HG02759 (cell line): Measurements from ENCODE around the gene NADK.
"Not testable (repeated sequence)": the region's sequence is repeated elsewhere in the genome, so short reads cannot be mapped to it uniquely, and the experiment has no call there.

Experiments
- ATAC-seq: cut with Tn5 transposase; IDR thresholded peaks from one replicate; pipeline ENCODE4 v1.9.1; 2021; ENCODE audit warnings: mild to moderate bottlenecking, moderate library complexity; ENCODE audit not compliant: unreplicated experiment

Gene NADK

DNA sequence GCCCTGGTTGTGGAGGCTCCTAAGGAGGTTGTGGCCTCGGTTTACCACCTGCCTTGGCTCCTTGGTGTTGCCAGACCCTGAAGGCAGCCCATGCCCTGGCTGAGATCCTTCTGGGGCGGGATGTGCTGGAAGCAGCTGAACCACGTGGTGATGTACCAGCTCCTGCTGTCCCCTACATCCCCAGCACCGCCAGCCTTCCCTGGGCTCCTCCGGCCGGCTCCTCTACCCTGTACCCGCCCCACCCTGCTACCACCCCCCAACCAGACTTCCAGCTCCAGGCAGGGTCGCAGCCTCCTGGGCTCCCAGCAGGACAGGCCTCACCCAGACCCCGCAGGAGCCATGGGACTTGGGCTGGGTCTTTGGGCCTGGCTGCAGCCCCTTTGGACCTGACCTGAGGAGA is 28.3 kb downstream of the NADK start:
- ATAC-seq, result not testable (repeated sequence)

DNA sequence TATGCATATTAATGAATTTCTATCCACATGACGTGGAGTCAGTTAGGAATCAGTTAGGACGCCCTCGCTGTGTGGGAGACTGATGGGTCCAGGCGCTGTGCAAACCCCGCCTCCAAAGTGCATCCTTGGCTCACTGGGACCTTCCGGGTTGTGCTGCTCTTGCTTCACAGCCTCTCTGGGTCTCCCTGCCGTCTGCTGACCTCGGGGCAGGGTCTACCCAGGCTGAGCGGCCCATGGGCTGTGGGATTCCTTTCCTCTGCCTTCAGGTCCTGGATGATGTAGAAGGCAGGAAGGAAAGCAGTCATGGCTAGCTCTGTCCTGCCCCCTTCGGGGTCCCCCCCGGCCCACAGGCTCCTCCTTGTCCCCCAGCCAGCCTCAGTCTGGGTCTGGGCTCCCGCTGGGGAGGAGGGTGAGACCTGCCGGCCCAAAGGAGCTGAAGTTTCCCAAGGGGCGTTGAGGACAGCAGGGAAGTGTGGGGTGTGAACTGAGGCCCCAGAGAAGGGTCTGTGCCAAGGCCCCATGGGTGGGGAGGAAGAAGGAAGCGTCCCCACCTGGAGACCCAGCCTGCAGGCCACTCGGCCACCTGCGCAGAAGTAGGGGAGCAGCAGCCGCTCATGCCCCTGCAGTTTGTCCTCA is 29.5 kb downstream of the NADK start:
- ATAC-seq, result no peak

DNA sequence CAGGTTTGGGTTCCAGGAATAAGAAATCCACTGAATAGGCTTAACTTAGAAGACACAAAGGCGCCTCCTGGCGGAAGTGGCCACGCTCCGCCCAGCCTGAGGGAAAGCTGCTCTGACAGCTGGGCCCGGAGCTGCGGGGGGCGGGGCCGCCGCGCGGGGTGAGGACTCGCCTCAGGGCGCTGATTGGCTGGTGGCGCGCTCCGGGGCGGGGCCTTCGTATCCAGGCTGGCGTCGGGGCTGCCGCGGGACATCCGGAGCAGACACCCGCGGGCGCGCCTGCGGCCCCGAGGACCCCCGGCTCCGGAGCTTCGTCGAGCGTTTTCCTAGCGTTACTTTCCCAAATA is 31.7 kb downstream of the NADK start:
- peak; percentile 87 for ATAC-seq

DNA sequence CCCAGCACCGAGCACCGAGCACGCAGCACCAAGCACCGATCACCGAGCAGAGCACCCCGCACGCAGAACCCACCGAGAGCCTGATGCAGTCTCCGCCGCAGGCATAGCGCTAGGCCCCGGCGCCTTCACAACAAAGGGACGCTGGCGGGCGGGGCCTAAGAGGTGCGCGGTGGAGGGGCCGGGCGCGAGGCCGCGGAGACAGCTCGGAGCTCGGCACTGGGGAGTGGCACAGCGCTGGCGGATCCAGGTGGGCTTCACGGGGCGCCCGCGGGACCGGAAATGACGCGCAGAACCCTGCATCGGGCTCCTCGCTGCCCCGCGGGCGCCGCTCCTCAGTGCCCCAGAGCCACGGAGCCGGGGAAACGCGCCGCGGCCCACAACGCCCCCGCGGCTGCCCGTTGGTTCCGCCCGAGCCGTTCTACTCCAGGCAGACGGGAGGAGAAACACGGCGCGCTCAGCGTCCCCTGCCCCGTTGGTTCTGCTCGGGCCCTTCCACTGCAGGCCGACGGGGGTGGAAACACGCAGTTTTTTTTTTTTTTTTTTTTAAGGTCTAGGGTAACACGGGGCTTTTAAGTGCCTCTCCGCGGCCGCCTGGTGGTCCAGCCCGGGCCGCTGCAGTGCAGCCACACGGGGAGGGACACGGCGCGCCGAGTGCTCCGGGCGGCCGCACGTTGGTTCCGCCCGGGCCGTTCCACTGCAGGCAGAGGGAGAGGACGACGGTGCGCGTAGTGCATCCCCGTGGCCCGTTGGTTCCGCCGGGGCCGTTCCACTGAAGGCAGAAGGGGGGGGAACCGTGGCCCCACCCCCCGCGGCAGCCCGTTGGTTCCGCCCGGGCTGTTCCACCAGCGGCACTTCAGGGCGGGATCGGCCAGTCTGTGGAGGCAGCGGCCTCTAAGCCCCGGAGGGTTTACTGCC is 32.4 kb downstream of the NADK start:
- peak; percentile 71 for ATAC-seq

DNA sequence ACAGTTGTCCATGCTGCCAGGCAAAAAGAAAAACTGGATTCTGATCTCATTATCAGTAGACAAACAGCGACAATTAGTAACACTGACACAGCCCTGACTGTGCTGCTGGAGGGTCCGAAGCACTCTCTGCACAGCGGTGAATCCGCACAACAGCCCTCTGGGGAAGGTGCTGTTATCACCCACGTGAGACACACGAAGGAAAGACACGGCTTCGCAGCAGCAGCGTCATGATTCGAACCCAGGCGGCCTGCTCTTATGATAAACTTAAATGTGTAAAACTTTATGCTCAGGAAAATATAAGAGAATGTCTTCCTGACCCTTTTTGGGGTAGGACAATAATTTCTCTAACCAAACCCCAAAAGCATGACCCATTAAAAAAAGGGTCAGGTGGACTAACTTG is 35.7 kb downstream of the NADK start:
- not testable (repeated sequence) for ATAC-seq

DNA sequence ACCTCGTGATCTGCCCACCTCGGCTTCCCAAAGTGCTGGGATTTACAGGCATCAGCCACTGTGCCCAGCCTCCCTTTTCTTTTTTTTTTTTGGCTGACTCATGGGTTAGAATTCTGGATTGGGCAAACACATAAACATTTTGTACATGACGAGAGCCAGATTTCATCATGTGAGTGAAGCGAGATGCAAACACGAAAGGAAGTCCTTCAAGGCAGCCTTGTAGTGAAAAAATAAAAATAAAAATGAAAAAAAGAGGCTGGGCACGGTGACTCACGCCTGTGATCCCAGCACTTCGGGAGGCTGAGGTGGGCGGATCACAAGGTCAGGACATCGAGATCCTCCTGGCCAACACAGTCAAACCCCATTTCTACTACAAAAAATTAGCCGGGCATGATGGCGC is 37.3 kb downstream of the NADK start:
- ATAC-seq, result not testable (repeated sequence)

DNA sequence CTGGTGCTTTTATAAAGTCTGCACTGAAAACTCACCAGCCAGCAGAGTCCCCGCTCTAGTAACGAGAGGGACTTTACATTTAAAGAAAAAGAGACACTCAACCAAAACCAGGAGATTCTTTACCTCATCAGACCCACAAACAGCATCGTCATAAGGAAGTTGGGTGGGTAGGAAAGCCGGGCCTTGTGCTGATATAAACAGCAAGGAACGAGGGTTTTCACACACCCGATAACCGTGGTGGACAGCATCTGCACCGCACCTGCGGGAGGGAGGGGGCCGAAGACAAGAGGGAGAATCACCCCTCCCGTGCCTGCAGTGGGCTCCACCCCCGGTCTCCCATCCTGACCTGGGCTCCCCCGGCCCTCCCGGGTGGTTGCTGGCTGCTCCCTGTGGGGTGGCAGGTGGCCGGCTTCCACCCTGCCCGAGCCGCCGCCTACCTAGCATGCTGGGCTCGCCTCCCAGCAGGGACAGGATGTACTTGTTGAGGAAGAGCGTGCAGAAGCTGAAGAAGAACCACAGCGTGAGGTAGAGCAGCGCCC is 39.4 kb downstream of the NADK start:
- not testable (repeated sequence) for ATAC-seq

DNA sequence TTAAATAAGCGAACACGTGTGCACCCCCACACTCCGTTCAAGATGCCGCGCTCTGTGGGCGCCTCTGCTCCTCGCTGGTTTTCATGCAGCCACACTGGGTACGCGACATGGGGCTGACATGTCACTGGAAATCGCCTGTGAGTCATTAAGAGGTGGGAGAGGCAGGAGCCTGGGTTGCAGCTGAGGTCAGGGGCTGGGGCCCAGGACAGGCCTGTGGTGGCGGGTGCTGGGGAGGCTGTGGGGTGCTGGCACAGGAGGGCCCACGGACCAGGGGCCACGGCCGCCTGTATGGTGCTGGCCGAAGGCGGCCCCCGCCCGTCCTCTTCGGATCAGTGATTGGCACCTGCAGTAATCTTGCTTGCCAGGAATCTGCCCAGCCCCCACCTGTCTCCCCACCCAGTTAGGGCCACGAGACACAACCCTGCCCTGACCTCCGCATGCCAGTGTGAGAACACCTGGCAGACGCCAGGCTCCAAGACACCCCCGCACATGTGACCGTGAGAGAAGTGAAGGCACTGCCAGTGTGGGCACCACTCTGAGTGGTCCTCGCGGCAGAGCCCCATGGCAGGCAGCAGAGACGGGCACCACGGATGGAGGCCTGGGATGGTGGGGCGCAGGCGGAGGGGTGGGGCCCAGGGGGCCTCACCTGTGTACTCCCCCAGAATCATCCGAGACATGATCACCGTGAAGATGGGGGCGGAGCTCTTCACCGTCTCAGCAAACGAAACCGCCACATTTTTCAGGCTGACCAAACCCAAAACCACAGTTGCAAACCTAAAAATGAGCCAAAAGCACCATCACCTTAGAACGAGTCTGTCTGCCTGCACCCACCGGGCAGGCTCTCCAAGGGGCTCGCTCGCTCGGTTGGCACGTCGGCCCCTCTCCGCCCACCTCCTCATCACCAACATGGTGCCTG is 40.3 kb downstream of the NADK start:
- not testable (repeated sequence) for ATAC-seq

DNA sequence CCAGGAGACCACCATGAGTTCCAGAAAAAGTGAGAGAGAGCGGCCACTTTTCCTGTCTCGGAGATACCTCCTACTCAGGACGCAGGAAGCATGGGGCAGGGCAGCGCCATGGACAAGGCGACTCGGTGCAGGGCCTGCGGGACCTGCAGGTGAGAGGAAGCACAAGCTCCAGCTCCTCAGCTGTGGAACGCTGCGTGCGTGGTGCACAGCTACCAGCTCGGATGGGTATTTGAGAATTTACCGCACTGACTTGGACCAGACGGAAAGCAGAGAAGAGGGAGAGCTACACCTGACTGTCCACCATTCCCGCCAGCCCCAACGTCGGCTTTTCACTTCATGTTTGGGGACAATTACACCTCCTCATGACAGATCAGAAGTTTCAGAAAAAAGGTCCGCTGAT is 45.9 kb downstream of the NADK start:
- no peak for ATAC-seq

DNA sequence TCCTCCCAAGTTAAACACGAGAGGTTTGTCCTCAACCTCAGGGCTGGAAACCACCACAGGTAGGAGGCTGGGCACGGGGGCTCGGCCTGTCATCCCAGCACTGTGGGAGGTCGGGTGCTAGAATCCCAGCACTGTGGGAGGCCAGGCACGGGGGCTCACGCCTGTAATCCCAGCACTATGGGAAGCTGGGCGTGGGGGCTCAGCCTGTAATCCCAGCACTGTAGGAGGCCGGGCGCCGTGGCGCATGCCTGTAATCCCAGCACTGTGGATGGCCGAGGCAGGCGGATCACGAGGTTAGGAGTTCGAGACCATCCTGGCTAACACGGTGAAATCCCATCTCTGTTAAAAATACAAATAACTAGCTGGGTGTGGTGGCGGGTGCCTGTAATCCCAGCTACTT is 47.4 kb downstream of the NADK start:
- ATAC-seq, result no peak

DNA sequence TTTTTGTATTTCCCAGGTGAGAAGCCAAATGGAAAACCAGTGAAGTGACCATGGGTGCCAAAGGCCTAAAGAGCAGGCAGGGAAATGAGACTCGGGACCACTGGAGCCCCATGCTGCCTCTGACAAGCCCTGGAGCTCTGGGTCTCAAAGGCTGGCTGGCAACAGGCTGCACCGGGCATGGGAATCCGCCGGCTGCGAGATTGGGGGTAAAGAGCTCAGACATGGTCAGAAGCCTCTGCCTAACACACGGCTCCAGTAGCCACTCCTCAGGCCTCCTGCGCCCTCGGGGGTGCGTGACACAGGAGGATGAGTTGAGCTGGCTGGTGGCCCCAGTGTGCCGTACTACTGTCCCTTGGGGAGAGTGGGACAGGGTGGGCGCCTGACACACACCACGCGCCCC is 48.0 kb downstream of the NADK start:
- ATAC-seq, result not testable (repeated sequence)

DNA sequence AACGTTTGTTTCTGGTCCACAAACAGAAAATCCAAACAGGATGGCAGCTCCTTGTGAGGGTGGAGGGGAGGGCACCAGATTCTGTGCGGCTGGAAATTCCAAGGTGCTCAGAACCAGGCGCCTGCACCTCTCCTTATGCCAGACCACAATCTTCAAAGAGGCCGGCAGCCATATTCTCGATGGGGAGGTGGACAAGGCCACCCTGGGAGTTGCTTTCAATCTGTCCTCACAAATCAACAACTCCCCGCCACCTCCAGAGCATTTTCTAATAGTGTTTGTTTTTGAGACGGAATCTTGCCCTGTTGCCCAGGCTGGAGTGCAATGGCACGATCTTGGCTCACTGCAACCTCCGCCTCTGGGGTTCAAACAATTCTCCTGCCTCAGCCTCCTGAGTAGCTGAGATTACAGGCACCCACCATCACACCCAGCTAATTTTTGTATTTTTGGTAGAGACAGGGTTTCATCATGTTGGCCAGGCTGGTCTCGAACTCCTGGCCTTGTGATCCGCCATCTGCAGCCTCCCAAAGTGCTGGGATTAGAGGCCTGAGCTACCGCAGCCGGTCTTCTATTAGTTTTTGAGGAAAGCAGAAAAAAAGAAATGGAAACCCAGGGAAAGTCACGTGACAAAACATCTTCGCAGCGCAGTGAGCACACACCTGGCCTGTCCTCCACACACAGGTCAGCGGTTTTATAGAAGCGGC is 49.0 kb downstream of the NADK start:
- ATAC-seq, result not testable (repeated sequence)

DNA sequence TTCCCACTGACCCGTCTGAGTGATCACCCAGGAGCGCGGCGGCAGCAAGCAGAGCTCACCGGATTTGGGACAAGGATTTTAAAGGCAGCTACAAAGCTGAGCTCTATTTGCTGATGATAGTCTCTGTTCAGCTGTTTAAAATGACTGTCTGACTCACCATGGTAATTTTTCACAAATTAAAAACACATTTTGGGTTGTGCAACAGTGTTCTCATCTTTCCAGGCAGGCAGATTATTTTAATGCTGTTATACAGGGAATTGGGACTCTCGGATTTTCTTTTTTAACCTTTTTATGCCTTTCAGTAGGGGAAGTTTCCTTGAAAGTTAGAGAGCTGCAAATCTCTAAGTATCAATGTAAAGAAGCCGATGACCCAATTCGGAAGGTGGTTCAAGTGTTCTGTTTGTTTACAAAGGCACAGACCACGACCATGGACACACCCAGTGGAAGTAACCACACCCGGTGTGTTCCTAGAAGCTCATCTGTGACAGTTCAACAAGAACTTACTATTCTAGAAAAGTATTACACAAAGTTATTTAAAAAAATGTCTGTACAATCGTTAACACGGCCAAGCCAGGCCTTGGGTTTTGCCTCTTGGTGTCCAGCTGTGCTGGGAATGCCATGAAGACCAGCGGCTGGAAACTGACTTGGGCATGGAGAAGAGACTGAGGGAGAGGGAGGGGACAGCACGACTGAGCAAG is 49.8 kb downstream of the NADK start:
- not testable (repeated sequence) for ATAC-seq

DNA sequence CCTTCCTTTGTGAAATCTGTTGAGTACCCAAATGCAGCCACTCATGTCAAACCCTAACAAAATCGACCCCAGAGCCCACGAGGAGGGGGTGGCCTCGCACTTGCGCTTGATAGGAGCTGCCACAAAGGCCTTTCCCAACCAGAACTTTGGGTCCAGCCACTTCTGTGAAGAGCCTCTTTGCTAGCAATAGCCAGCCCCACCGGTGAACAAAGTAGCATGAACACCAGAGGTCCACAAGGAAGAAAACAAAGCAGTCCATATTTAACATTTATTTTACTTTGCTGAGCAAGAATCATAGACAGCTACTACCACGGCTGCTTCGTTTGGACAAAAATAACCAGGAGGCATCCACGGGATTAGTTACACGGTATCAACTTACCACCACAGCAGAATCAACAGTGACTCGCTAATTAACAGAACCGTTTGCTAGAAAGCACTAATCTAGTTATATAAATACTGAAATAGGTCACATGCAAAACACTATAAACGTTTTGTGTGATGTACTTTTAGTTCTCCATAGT is 51.1 kb downstream of the NADK start:
- ATAC-seq, result not testable (repeated sequence)

DNA sequence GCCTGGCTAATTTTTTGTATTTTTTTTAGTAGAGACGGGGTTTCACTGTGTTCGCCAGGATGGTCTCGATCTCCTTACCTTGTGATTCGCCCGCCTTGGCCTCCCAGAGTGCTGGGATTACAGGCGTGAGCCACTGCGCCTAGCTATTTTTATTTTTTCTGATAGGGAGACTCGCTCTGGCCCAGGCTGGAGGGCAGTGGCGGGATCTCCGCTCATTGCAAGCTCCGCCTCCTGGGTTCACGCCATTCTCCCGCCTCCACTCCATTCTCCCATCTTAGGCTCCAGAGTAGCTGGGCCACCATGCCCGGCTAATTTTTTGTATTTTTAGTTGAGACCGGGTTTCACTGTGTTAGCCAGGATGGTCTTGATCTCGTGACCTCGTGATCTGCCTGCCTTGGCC is 52.2 kb downstream of the NADK start:
- ATAC-seq, result not testable (repeated sequence)

DNA sequence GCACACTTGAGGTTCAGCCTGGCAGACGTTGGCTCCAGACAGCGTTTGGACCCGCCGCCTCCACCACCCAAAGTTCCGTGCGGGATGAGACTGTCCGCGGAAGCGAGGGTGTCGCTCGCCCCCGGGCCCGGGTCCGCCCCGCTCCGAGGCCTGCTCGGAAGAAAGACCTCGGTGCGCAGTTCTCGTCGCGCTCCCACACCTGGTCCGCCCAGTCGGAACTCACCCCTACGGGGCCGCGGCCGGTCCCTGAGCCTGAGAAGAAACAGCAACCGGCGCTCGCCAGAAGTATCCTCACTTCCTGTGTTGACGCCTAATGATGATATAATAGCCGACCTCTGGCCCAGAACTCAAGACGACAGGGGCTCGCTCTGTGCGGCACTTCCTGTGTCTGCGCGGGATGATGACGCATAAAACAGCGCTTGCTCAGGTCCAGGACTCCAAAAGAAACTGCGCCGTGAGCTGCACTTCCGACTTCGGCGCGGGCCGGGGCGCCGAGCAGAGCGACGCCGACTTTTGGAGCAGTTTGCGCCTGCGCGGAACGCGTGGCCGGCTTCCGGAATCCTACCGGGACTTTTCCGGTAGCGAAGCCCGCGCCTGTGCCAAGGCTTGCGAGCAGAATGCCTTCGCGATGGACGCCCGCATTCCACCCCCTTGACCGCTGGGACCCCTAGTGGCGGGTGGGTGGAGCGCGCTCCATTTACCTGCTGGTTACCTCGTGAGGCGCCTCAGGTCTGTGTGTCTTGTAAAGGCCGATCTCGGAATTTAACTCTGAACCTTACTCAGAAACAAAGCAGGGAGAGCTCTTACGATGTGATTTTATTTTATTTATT is 54.0 kb downstream of the NADK start, which contains the start of gene CDK11A:
Gene CDK11A, minus strand, starts transcription at position 323 of the 830 bp plus-strand sequence. CDS start 1,539 bp downstream, outside the sequence.
- ATAC-seq, result peak; percentile 98

DNA sequence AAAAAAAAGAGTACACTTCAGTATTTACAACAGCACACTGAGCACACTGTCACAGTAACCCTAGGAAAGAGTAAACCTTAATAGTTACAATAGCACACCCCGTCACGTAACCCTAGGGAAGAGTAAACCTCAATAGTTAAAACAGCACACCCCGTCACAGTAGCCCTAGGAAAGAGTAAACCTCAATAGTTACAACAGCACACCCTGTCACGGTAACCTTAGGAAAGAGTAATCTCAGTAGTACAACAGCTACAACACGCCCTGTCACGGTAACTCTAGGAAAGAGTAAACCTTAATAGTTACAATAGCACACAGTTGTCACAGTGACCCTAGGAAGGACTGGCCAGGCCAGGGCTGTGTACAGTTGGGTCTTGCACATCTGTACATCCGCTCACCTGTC is 57.1 kb downstream of the NADK start:
- ATAC-seq, result no peak

DNA sequence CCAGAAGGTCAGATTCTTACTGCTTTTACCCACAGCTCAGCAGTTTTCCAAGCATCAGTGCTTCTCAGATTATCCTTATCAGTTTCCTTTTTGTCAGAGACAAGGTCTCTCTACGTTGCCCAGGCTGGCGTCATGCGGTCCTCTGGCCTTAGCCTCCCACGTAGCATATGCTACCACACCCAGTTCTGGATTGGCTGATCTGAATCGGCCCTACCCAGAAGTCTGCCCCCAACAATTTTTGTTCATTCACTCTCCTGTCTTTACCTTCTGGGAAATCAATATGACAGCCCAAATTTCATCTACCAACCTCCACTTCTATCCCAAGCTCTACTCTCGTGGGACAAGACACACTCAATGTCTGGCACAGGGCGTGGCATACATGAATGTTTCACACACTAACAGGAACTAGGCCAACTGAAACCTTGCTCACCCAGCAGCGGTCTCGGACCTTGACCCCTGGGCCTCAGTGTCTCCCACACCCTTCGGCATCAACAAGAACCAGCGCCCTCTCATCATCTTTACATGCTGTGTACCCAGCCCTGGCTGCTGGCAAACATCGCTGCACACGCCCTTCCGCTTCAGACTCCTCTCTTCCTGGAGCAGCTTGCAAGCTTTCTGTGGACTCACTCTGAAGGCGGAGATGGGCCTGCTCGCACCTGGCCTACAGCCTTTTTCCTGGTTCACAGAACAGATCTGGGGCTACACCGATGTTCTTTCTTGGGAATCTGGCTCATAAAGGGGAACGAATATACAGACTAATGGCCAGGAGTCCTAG is 63.0 kb downstream of the NADK start:
- ATAC-seq, result not testable (repeated sequence)
